Left colon (tissue), 2 donors: ENCODE results near the gene ANTXR1. TPM values are rescaled to one million over a fixed set of nuclear protein-coding genes. Genes with fewer than 3 reads are reported as not detected.
A peak's percentile ranks its signal among the peaks of the same experiment; 100 is the strongest.

Experiments
- ATAC-seq: fragments of 200-7000 bp; cut with Tn5 transposase; one replicate; pipeline ENCODE4 v1.9.1; 2020; ENCODE audit warnings: mild to moderate bottlenecking, moderate library complexity
- DNase-seq, 2 donors: peaks; one replicate each; pipeline ENCODE4 v3.0.0-alpha.2; 2020
- intact Hi-C, 2 donors: fragments of 100-400 bp; cut with DNase I in 1 of 2; cut with micrococcal nuclease in 1 of 2; formaldehyde crosslinking; loops; one replicate each; pipeline versions ENCODE4 v1.11.2 to v1.14.0; 2022; cut with DNase I, micrococcal nuclease
- total RNA-seq, 2 donors: library from RNA; stranded (reverse); fragmentation: NEBNext Ultra II Directional; extraction: Animal tissue kit (Norgen Biotek cat#: 25700); gene quantifications; one replicate each; pipeline ENCODE4 v1.2.1, GENCODE V29; 2021
- donor health status: DM: no; HTN: no; CAD: no.
- donor health status: DM: yes; HTN: yes; CAD: no.

ANTXR1 gene
- total RNA-seq, 2 donors from 2014 or later = 13.8 to 17.3 TPM

DNA sequence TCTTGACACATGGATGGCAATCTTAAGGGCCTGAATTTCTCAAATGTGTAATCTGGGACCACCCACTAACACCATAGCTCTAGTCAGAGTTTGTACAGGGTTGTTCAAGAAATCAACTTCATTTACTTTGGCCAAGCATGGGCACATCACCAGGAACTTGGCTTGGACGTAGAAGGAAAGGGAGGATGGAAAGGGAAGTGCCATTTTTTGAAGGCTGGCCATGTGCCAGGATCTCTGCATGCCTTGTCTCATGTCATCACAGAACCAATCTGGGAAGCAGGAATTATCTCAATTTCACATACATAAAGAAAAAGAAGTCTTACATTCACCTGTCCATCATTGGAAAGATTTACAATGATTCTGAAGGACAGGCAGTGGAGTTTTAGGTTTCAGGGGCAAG is 128.1 kb downstream of the ANTXR1 start:
- DNase-seq = peak in 1 of 2 donors; percentile 45
- intact Hi-C loops = no loop called here
- ATAC-seq = no peak

DNA sequence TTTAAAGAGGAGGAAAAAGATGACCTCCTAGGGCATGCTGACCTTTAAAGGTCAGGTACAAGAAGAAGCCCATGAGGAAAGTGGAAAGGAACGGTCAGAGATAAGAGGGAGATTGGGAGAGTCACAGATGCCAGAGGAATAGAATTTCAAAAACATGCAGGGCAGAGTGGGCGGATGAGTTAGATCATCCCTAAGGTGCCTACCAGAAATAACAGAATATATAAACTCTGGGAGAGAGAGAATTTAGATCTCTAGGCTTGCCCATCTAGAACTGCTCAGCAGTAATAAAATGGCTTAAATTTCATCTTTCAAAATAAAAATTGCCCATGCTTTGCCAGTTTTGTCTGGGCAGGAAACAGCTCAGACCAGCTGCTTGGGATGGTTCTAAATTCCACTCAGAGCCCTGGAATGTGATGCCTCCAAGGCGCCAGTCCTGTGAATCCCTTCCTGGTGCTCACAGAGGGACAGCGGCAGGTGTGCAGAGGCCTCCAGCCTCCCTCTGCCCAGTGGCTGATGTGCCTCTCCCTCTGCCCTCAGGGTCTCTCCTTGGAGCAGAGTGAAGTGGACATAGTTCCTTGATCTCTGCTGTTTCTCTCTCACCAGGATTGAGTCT is 130.9 kb downstream of the ANTXR1 start:
- DNase-seq (no peak), ATAC-seq (no peak)
- intact Hi-C loops = no loop called here

DNA sequence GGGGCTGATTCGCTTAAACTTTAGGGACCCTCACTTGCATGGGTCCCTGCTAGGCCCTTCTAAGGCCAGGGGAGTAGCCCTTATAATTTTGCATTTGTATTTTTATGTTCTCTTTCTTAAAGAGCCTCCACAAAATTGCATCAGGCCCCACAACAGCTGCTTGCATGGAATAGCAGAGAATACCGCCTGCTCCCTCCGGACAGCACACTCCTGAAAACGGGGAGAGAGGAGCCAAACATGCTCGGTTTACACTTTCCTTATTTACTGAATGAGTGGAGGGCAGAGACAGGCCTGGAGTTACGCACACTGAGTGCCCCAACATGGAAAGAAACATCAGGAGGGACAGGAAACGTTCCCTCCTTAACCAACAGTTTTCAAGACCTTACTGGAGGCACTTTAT is 132.2 kb downstream of the ANTXR1 start:
- DNase-seq = no peak
- intact Hi-C loops = no loop called here
- ATAC-seq = no peak

DNA sequence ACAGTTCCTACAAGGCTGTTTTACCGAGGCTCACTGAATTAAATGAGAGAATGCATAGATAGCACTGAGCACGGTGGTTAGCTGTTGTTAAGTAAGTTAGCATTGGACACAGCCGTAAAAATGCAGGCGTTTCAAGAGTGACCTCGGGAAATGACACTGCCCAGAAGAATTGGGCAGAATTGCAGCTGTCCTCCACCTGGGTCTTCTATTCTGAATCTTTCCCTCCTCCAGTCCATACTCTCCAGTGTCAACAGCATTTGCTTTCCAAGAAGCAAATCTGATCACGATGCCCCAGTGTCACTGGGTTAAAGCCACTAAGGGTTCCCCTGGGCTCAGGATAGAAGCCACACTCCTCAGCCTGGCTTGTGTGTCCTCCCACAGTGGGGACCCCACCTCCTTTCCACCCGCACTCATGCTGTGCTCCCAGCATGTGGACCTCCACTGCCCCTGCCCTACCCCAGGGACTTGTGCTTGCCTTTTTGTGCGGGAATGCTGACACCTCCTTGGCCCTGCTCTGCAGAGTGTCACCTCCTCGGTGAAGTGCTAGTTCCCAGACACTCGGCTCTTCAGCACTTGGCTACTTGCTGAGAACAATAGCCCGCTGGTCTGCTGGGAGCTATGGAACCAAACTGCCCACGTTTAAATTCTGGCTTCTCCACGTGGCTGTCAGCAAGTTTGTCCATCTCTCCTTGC is 135.0 kb downstream of the ANTXR1 start:
- intact Hi-C loops = no loop called here
- ATAC-seq (no peak), DNase-seq (no peak)

DNA sequence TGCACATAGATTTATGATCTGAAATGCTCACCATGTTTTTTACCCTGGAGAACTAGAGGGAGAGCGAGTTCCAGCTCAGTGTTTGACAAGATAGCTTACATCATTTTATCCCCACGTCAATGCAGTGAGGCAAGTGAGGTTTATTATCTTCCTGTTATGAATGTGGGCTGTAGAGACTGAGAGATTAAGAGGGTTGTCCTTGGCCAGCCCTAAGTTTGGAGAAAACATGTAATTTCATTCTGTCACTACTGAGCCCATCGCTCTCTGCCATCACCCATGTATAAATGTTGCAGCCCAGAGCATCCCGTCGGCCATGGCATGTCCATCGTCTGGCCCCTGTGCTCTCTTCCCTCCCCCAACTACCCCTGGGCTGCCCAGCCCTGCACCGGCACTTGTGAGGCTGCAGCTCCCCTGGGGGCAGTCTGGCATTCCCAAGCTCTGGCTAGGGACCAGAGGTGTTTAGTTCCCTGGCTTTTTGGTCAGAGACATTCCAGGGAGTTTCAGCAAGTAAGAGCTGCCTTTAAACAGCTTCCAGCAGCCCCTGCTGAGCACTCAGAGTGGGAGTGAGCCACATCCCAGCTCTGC is 136.7 kb downstream of the ANTXR1 start:
- no peak for DNase-seq
- ATAC-seq = no peak
- intact Hi-C loops = no loop called here

DNA sequence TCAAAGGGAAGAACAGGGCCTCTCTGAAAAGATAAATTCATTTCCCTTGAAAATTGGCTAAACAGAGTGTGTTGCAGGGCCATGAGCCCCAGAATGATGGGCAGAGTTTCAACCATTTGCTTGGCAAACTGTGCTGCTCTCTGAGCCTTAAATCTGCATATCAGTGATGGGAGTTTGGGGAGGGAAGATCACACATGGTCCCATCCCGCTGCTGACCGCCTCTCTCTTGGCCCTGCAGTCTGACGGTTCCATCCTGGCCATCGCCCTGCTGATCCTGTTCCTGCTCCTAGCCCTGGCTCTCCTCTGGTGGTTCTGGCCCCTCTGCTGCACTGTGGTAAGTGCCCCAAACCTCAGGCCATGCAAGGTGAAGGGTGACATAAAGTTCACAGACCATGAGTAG is 139.0 kb downstream of the ANTXR1 start:
- DNase-seq (no peak), ATAC-seq (no peak)
- intact Hi-C loops = no loop called here

DNA sequence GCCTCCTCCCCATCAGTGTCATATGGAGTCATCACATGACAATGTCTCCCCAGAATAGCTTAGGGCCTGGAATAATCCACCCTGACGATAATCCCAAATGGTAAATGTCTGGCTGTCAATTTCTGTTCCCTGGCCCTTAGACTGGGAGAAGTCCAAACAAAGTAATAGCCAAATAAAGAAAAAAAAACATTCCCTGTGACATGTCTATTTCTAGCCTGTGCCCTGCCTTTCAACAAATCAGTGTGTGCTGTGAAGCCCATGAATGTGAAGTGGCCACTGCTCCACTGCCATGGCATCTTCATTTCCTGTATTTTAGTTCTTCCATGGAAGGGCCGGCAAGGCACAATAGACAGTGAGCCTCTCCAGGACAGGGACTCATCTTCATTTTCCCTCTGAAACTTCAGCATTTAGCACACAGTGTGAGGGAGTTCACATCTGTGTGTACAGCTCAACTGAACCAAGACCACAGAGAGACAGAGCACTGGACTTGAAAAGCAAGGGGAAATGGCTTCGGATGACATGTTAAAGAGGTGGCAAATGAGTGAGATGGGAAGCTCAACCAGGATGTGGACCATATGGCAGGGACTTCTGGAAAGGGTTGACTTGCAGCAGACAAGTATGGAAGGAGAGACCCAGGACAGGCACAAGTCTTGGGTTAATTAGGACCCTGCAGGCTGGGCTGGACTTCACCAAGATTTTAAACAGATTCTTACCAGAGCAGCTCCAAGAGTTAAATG is 140.0 kb downstream of the ANTXR1 start:
- DNase-seq = no peak

DNA sequence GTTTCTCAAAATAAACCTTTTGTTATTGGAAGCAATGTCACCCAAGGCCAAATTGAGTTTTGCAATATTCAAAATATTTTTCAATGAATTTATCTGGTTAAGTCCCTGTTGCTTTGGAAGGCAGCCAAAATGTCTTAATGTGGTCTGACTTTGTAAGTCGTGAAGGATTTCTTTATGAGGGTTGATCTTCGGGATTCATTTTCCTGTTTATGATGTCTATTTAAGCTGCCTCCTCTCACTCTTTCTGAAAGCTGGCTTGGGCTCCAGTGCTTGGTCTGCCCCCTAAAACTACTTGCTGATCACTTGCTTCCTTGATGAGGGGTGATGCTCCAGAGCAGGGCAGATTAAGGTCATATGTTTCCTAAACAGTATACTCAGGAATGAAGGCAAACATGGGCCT is 141.1 kb downstream of the ANTXR1 start:
- ATAC-seq (no peak), DNase-seq (no peak)
- intact Hi-C loops = no loop called here

More for the DNA sequence above, 140.0 kb downstream of the ANTXR1 start:
- no peak for ATAC-seq
- intact Hi-C loops = no loop called here

DNA sequence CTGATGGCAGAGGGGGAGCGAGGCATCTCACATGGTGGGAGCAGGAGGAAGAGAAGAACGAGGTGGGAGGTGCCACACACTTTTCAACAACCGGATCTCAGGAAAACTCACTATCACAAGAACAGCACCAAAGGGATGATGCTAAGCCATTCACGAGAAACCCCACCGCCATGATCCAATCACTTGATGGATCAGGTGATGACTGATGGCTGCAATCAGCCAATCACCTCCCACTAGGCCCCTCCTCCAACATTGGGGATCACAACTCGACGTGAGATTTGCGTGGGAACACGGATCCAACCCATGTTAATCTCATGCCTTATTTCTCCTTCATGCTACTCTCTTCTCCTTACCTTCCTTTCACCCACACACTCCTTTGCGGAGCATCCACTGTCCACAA is 143.6 kb downstream of the ANTXR1 start:
- DNase-seq (no peak), ATAC-seq (no peak)
- intact Hi-C loops = no loop called here

DNA sequence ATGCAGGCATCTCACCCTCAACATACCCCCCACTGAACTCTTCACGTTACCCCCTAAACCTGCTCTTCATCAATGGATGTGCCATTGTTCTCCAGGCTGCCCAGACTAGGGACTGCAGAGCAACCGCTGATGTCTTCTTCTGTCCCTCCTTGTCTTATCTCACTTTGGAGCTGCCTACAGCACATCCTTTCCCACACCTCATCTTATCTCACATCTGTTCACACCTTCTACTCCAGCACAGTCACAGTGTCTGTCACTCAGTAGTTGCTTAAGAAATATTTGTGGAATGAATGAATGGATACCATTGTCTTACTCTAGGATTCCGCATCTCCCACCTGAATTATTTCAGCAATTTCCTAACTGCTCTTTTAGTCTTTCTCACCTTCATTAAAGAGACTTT is 144.5 kb downstream of the ANTXR1 start:
- ATAC-seq = no peak
- intact Hi-C loops = no loop called here
- DNase-seq = no peak

DNA sequence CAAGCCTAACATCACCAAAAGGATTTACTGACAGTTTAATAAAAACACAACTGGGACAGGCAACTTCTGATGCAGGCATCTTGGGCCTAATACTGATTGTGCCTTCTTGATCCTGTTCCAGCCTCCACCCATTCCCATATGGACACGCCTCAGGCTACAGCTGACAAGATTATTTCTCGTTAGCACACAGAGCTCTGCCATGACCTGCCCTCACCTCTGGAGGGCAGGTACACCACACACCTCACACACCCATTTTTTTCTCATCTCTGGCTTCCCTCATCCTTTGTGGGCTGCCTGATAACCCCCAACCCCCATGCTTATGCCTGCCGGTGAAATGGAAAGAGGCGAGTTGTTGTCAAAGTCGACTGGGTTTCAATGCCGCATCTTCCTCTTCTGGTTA is 147.0 kb downstream of the ANTXR1 start:
- ATAC-seq (peak; percentile 99), DNase-seq (peak; percentile 38 to 56)
- intact Hi-C loops = no loop called here

DNA sequence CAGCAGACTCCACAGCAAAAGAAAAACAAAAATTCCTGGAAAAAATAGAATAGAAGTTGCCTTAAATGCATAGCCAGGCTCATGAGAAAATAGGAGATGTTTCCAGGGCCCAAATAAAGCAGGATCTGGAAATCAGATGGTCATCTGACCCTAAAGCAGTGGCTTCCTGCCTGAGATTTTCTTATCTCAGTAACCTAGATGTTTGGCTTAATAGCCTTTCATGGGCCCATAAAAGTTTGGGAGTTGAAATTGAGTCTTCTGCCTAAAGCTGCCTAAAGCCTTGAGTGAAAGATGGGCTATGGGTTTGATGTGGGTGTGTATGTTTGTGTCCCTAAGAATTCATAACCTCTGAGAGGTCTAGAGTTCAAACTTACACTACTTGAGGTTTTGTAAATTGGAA is 149.1 kb downstream of the ANTXR1 start:
- ATAC-seq = no peak
- DNase-seq = no peak
- intact Hi-C loops = no loop called here

DNA sequence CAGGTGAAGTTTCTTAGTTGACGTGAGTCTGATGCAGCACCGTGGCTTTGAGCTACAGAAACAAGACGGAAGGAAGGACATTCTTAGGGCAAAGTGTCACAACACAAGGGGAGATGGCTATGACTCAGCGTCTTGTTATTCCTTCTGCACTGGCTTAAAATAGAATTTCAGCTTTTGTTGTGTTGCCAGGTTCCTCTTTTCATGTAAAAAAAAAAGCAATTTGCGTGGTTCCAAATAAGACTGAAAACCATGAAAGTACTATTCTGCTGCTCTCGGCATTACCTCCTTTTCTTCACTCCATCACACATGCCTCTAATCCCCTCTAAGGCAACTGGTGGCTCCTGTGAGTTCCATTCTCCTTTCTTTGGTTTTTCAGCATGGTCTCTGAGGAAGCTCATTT is 150.1 kb downstream of the ANTXR1 start:
- DNase-seq (no peak), ATAC-seq (no peak)
- intact Hi-C loops = no loop called here

DNA sequence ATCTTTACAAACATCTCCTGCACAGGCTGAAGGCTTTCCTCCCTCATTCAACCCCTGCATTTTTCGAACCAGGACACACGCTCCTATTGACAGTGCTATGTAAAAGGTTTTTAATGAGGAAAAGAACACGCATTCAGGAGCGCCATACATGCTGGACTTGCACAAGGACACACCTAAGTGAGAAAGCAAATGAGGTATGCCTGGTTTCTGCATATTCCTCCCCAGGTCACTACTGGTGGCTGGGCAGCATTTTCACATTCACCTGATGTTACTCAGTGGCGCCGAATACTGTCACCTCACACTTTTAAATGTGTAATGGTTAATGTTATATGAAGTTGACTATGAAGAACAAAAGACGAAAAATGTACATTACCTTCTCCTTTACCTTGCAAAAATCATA is 150.6 kb downstream of the ANTXR1 start:
- no peak for ATAC-seq
- intact Hi-C loops = no loop called here
- DNase-seq = no peak

DNA sequence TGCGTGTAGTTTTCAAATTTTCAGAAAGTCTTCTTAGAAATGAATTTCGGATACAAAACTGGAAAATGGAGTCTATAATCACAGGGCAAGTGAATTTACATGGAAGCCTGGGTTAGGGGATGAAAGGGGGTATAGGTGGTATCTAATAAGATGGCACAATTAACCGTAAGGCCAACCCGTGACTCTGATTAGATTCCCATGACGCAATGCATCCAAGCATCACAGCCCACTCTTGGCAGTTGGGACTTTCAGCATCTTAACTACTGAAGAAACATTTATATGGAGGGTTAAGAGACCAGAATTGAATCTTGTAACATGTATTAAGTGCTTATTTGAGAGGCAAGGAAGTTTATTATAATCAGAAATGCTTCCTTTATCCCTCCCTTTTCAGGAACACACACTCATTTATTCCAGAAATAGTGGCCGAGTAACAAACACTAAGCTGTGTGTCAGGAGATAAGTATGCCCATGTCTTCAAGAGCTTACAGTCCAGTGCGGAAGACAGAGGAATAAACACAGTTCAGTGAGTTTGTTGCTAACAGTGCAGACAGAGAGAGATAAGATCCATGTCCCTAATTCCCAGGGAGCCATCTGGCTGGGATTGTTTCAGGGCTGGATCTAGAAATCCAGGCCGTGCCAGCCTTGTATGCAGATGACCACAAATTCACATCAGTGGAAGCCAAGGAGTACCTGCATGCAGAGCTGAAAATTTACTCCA is 151.2 kb downstream of the ANTXR1 start:
- no peak for DNase-seq
- no peak for ATAC-seq
- intact Hi-C loops = no loop called here

DNA sequence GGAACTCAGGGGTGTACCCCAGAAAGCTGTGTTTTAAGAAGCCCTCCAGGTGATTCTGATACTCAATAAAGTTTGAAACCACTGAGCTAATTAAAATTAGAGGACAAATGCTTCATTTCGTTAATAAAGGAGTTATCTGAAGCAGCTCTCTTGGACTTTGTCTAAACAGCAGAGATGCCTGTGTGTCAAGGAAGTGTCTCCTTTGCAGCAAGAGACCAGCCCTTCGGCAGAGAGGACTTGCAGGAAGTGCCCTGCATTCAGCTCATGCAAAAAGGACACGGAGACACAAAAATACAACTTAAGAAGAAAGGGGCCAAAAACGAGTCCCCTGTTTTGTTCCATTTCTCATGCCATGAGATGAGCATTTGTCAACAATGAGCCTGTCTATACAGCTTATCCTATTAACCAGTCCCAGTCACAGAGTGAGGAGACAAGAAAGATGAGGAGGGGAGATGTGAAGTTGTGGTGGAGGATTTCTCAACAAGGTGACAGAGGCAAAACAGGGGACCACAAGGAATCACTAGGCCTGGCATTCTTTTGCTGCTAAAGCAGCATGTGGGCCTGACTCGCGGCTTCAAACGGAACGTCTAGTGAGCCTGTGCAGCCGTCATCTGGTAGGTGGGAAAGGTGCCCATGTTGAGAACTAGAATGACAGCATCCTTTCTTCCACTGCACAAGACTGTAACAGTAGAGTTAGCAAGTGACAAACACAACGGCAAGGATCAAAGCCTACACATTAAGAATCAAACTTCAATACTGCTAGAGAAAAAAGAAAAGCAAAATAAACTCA is 152.3 kb downstream of the ANTXR1 start:
- intact Hi-C loops = no loop called here
- no peak for ATAC-seq
- no peak for DNase-seq

DNA sequence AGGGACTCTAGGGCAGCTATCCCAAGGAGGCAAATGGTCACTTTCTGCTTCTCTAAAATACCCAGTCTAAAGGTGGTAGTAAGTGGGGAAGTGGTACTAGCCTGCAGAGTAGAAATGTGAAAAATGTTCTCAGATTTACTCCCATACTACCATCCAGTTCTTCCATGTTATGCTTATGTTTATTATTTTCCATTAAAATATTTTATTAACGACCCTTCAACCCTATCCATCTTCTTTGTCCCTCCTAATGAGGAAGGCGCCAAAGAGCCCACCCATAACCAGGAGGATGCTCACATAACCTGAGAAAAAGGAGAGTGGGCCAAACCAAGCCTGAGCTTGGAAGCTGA is 153.5 kb downstream of the ANTXR1 start:
- DNase-seq = no peak
- no peak for ATAC-seq
- intact Hi-C loops = no loop called here

DNA sequence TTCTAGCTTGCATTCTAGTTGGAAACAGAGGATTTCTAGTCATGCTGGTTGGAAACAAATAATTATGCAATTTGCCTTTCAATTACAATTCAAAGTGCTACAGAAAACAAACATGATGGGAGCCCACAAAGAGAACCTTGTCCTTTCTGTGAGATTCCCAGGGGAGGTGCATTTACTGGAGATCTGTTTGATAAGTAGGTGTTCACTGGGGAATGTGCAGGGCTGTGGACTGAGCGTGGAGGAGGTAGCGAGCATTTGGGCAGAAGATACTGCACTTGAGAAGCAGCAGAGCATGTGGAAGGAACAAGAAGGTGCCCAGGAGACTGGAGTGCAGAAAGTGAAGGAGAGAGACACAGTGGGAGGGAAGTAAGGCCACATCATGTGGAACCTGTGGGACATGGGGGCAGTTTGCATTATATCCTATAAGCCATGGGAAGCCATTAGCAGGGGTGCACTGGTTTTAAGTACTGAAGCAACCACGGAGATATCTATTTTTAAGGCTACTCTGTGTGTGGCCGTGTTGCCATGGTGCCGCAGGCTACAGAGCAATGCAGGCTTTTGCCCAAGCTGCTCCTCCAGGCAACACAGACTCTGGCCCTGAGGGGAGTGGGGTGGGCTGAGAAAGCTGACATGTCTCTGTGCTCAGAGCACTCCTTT is 154.0 kb downstream of the ANTXR1 start:
- ATAC-seq = no peak
- intact Hi-C loops = no loop called here
- DNase-seq = no peak
